ENCODE measurements around the gene MYOM3. TPM values are rescaled to one million over a fixed set of nuclear protein-coding genes. Genes with fewer than 3 reads are reported as not detected.

Gene MYOM3
- not detected for total RNA-seq

- H3K36me3 Mint-ChIP-seq: no peaks in the 10 kb centered on the region
- H3K27ac Mint-ChIP-seq: no peak within 1 kb of the TSS
- intact Hi-C loops (cut with micrococcal nuclease): loop anchor here (1.0 kb wide), 1 partner anchor 41 kb away; no protein-coding TSS in a partner anchor
- peak; percentile 77 for DNase-seq
- H3K4me1 Mint-ChIP-seq (ENCODE audit: low read depth): peaks cover 2% of the 10 kb centered on the region
- peaks cover 19% of the 10 kb centered on the region for H3K27me3 Mint-ChIP-seq
- ChIA-PET CTCF (interaction anchor here (0.6 to 1.6 kb wide), 5 partner anchors 38 to 450 kb away, joined by 3 to 10 read pairs (median 5); no protein-coding TSS in a partner anchor), POLR2A (no interaction called here)
- H3K9me3 Mint-ChIP-seq: no peaks in the 10 kb centered on the region
- peak within 1 kb of the TSS; percentile 12 for H3K4me3 Mint-ChIP-seq
Measured at GRCh38 chr1:24111996-24112779, at the start of gene MYOM3. MYOM3 (minus strand) TSS chr1:24112135; CDS start chr1:24108636, 3,499 bp downstream.

GRCh38 chr1:24161270-24161669 is 49.3 kb upstream of the MYOM3 start:
- Mint-ChIP-seq H3K27ac (no peak overlapping the region), H3K4me1 (ENCODE audit: low read depth) (no peaks in the 10 kb centered on the region), H3K27me3 (no peaks in the 10 kb centered on the region), H3K4me3 (no peak overlapping the region), H3K9me3 (no peaks in the 10 kb centered on the region), H3K36me3 (peaks cover 4% of the 10 kb centered on the region)
- ChIA-PET CTCF (interaction anchor here (1.0 to 1.6 kb wide), 3 partner anchors 10 to 13 kb away, joined by 3 to 6 read pairs (median 3); no protein-coding TSS in a partner anchor), POLR2A (no interaction called here)
- intact Hi-C loops (cut with micrococcal nuclease): no loop called here
- DNase-seq: no peak

DNA sequence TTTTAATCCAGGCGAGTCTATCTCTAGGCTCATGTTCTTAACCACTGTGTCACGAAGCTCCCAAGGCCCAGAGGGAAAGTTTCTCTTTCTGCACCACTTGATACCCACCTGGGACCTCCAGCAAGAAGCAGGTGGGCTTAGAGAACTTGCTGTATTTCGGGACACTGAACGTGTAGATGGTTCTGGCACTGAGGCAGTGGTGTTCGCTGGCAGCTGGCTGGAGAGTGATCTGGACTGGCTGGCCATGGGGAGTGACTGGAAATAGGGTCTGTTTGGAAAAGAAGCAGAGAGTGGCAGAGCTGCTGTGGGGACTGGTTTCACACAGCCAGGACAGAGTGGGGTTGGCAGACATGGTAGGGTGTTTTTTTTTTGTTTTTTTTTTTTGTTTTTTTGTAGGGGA is 47.4 kb upstream of the MYOM3 start:
- Mint-ChIP-seq H3K27ac (no peak overlapping the region), H3K9me3 (no peaks in the 10 kb centered on the region), H3K36me3 (peaks cover 2% of the 10 kb centered on the region), H3K27me3 (no peaks in the 10 kb centered on the region), H3K4me3 (no peak overlapping the region), H3K4me1 (ENCODE audit: low read depth) (peaks cover 2% of the 10 kb centered on the region)
- DNase-seq: no peak
- ChIA-PET POLR2A (no interaction called here), CTCF (interaction anchor here (1.2 to 1.6 kb wide), 2 partner anchors 9 to 232 kb away, joined by 4 to 10 read pairs; no protein-coding TSS in a partner anchor)
- intact Hi-C loops (cut with micrococcal nuclease): no loop called here

GRCh38 chr1:24157918-24158481 is 46.1 kb upstream of the MYOM3 start:
- Mint-ChIP-seq H3K4me1 (ENCODE audit: low read depth) (peaks cover 2% of the 10 kb centered on the region), H3K27me3 (no peaks in the 10 kb centered on the region), H3K36me3 (peaks cover 2% of the 10 kb centered on the region), H3K9me3 (no peaks in the 10 kb centered on the region), H3K27ac (no peak overlapping the region), H3K4me3 (no peak overlapping the region)
- POLR2A ChIA-PET: no interaction called here
- CTCF ChIA-PET: interaction anchor here (0.9 to 1.6 kb wide), 2 partner anchors 8 to 24 kb away, joined by 3 to 10 read pairs; no protein-coding TSS in a partner anchor
- intact Hi-C loops (cut with micrococcal nuclease): no loop called here
- no peak for DNase-seq

GRCh38 chr1:24156542-24157260 is 44.8 kb upstream of the MYOM3 start:
- intact Hi-C loops (cut with micrococcal nuclease): no loop called here
- peaks cover 2% of the 10 kb centered on the region for H3K4me1 Mint-ChIP-seq (ENCODE audit: low read depth)
- POLR2A ChIA-PET: no interaction called here
- no peak for DNase-seq
- peaks cover 2% of the 10 kb centered on the region for H3K27me3 Mint-ChIP-seq
- H3K27ac Mint-ChIP-seq: no peak overlapping the region
- CTCF ChIA-PET: interaction anchor here (0.9 kb wide), 1 partner anchor 42 kb away, joined by 3 read pairs; no protein-coding TSS in a partner anchor
- peaks cover 2% of the 10 kb centered on the region for H3K36me3 Mint-ChIP-seq
- no peaks in the 10 kb centered on the region for H3K9me3 Mint-ChIP-seq
- H3K4me3 Mint-ChIP-seq: no peak overlapping the region

DNA sequence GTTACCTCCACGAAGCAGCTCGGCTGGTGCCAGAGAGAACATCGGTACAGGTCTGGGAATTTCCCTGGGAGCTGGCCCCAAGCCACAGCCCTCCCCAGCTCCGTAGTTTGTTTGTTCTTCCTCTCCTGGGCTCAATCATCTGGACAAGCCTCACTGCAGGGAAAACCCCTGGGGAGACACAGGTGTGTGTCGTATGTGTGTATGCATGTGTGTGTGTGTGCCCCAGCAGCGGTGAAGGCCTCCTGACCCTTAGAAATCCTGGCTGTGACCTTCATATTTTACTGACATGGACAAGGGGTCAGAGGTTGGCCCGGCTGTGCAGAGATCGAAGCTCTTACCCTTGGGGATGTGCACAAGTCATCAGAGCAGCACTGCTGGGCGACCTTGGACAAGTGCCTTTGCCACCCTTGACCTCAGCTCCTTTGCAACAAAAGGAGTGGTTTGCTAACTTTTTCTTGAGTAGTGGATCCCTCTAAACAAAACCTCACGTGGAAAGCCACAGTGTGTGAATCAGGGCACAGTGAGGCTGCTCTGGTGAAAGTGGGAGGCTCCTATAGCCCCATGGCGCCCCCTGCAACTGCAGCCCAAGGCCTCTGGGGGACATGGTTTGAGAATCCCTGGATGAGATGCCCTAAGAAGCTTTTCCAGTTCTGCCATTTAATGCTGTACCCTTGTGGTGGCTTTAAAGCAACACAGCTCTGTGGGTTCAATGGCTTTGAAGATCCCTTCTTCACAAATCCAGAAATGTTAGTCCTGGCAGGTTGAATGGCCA is 43.3 kb upstream of the MYOM3 start:
- peaks cover 2% of the 10 kb centered on the region for H3K36me3 Mint-ChIP-seq
- peaks cover 16% of the 10 kb centered on the region for H3K27me3 Mint-ChIP-seq
- H3K4me1 Mint-ChIP-seq (ENCODE audit: low read depth): peaks cover 11% of the 10 kb centered on the region
- no peaks in the 10 kb centered on the region for H3K9me3 Mint-ChIP-seq
- DNase-seq: peak; percentile 22
- no peak overlapping the region for H3K4me3 Mint-ChIP-seq
- intact Hi-C loops (cut with micrococcal nuclease): no loop called here
- ChIA-PET CTCF (interaction anchor here (0.6 to 1.5 kb wide), 7 partner anchors 11 to 254 kb away, joined by 3 to 5 read pairs (median 3); no protein-coding TSS in a partner anchor), POLR2A (no interaction called here)
- H3K27ac Mint-ChIP-seq: no peak overlapping the region

GRCh38 chr1:24154215-24154614 is 42.3 kb upstream of the MYOM3 start:
- H3K4me3 Mint-ChIP-seq: no peak overlapping the region
- H3K27me3 Mint-ChIP-seq: peaks cover 16% of the 10 kb centered on the region
- intact Hi-C loops (cut with micrococcal nuclease): loop anchor here (5.0 kb wide), 1 partner anchor 488 kb away; the partner anchor contains the start of gene SRRM1
- H3K27ac Mint-ChIP-seq: no peak overlapping the region
- CTCF ChIA-PET: interaction anchor here (0.6 to 2.9 kb wide), 4 partner anchors 10 to 255 kb away, joined by 3 to 23 read pairs (median 4); no protein-coding TSS in a partner anchor
- POLR2A ChIA-PET: no interaction called here
- DNase-seq: no peak
- H3K9me3 Mint-ChIP-seq: no peaks in the 10 kb centered on the region
- H3K36me3 Mint-ChIP-seq: no peaks in the 10 kb centered on the region
- H3K4me1 Mint-ChIP-seq (ENCODE audit: low read depth): peaks cover 17% of the 10 kb centered on the region

GRCh38 chr1:24152631-24153494 is 40.9 kb upstream of the MYOM3 start:
- Mint-ChIP-seq H3K36me3 (no peaks in the 10 kb centered on the region), H3K4me1 (ENCODE audit: low read depth) (peaks cover 17% of the 10 kb centered on the region), H3K9me3 (no peaks in the 10 kb centered on the region), H3K27me3 (peaks cover 16% of the 10 kb centered on the region), H3K27ac (no peak overlapping the region), H3K4me3 (no peak overlapping the region)
- DNase-seq: no peak
- CTCF ChIA-PET: interaction anchor here (1.8 to 2.9 kb wide), 4 partner anchors 46 to 434 kb away, joined by 5 to 23 read pairs (median 8); no protein-coding TSS in a partner anchor
- POLR2A ChIA-PET: no interaction called here
- intact Hi-C loops (cut with micrococcal nuclease): loop anchor here (5.0 kb wide), 1 partner anchor 489 kb away; the partner anchor contains the start of gene SRRM1

GRCh38 chr1:24151175-24151533 is 39.2 kb upstream of the MYOM3 start:
- ChIA-PET CTCF (interaction anchor here (0.6 to 2.9 kb wide), 23 partner anchors 8 to 684 kb away, joined by 3 to 77 read pairs (median 9); partner anchors contain the start of genes IFNLR1 and NIPAL3), POLR2A (no interaction called here)
- intact Hi-C loops (cut with micrococcal nuclease): loop anchor here (2.0 to 5.0 kb wide), 2 partner anchors 170 to 491 kb away; partner anchors contain the start of gene SRRM1
- Mint-ChIP-seq H3K27ac (no peak overlapping the region), H3K27me3 (peaks cover 16% of the 10 kb centered on the region), H3K4me3 (no peak overlapping the region), H3K9me3 (no peaks in the 10 kb centered on the region), H3K36me3 (no peaks in the 10 kb centered on the region), H3K4me1 (ENCODE audit: low read depth) (peaks cover 17% of the 10 kb centered on the region)
- no peak for DNase-seq

DNA sequence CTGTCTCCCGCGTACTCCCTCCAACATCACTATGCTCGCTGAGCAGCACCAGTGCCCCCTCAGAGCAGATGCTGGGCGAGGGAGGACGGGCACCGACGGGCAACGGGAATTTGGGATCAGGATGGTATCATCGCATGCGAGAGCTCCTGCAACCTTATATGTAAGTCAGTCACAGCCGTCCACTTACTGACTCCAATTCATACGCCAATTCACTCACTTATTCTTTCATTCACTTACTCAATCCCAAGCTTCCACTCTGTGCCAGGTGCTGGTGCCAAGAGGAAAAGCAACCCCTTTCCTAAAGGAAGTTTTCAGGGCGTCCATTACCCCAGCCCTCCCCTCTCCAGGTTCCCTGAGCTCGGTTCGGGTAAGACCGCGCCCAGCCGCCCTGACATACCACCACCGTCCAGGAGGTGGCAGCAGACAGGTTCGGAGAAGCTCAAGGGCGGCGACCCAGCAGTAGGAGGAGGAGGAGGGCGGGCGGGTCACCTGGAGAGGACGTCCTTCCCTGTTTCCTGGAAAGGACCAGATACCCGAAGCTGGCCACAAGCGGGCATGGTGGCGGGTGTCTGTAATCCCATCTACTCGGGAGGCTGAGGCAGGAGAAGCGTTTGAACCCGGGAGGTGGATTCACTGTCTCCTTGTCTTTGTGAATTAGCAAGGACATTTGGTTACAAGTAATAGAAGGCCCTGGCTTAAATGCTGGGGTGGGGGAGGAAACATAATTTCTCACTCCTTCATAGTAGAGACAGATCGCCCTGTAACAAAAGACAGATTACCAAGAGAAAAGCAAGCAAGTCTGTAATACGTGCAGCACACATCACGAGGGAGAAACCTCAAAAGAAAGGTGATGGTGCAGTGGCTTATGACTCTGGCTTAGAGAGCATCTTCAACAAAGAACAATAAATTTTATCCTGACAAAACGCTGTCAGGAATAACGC is 38.6 kb upstream of the MYOM3 start:
- POLR2A ChIA-PET: interaction anchor here (0.5 to 1.5 kb wide), 3 partner anchors 37 to 493 kb away, joined by 3 to 6 read pairs (median 4); partner anchors contain the start of genes IFNLR1 and SRRM1

More for the DNA sequence above, 38.6 kb upstream of the MYOM3 start:
- CTCF ChIA-PET: interaction anchor here (0.6 to 2.6 kb wide), 58 partner anchors 8 to 684 kb away, joined by 3 to 77 read pairs (median 4); partner anchors contain the start of genes IFNLR1, MYOM3 and NIPAL3
- H3K36me3 Mint-ChIP-seq: no peaks in the 10 kb centered on the region
- intact Hi-C loops (cut with micrococcal nuclease): loop anchor here (1.0 to 5.0 kb wide), 4 partner anchors 37 to 492 kb away; partner anchors contain the start of genes IFNLR1 and SRRM1
- peak overlapping the region; percentile 63 for H3K4me3 Mint-ChIP-seq
- H3K27me3 Mint-ChIP-seq: peaks cover 16% of the 10 kb centered on the region
- no peak overlapping the region for H3K27ac Mint-ChIP-seq
- no peaks in the 10 kb centered on the region for H3K9me3 Mint-ChIP-seq
- peak; percentile 93 for DNase-seq
- peaks cover 17% of the 10 kb centered on the region for H3K4me1 Mint-ChIP-seq (ENCODE audit: low read depth)

Measured in activated CD4-positive, alpha-beta memory T cell treated with anti-CD3 and anti-CD28 coated beads for 36 hours (primary cell).